CD14-positive monocyte (primary cell): Measurements from ENCODE around the gene TTLL8. TPM values are rescaled to one million over a fixed set of nuclear protein-coding genes. Genes with fewer than 3 reads are reported as not detected.

Source experiments
- DNase-seq, 3 donors: peaks; one replicate each; pipeline ENCODE4 v3.0.0-alpha.2; 2011 to 2022
- H2AFZ ChIP-seq: 2 replicates; pipeline ENCODE4 v1.6.0; 2012; ENCODE audit warnings: mild to moderate bottlenecking, low read depth, low read length, inconsistent platforms; ENCODE audit not compliant: insufficient read depth, poor library complexity, severe bottlenecking
- H3K27ac ChIP-seq, 2 donors: 1 replicate in 1 of 2; 2 replicates in 1 of 2; pipeline ENCODE4 v1.5.1; 2012 to 2013; ENCODE audit warnings: low read length in 2 of 2, control low read depth in 1 of 2, inconsistent platforms in 1 of 2, low read depth in 1 of 2, mild to moderate bottlenecking in 1 of 2
- H3K27me3 ChIP-seq, 2 donors: one replicate each; pipeline versions ENCODE4 v1.6.0 to v1.6.1; 2011 to 2013; ENCODE audit warnings: low read length in 2 of 2; ENCODE audit not compliant: control insufficient read depth in 2 of 2, insufficient read depth in 2 of 2
- H3K36me3 ChIP-seq, 2 donors: replicated peaks in 1 of 2; 1 replicate in 1 of 2; 2 replicates in 1 of 2; pipeline versions ENCODE4 v1.5.1 to v1.6.1; 2012 to 2013; ENCODE audit warnings: low read length in 2 of 2, control low read depth in 1 of 2, inconsistent platforms in 1 of 2, mild to moderate bottlenecking in 1 of 2; ENCODE audit not compliant: insufficient read depth in 2 of 2, control insufficient read depth in 1 of 2
- H3K4me1 ChIP-seq, 2 donors: 1 replicate in 1 of 2; 2 replicates in 1 of 2; pipeline versions ENCODE4 v1.5.1 to v1.6.1; 2012 to 2013; ENCODE audit warnings: low read length in 2 of 2, control low read depth in 1 of 2, inconsistent platforms in 1 of 2, mild to moderate bottlenecking in 1 of 2, moderate library complexity in 1 of 2; ENCODE audit not compliant: insufficient read depth in 2 of 2, control insufficient read depth in 1 of 2
- H3K4me2 ChIP-seq: replicated peaks from 2 replicates; pipeline ENCODE3; 2012; ENCODE audit warnings: low read length, moderate library complexity, mild to moderate bottlenecking; ENCODE audit not compliant: poor library complexity, severe bottlenecking; ENCODE audit errors: extremely low read depth
- H3K4me3 ChIP-seq, 3 experiments: fragments of 200-600 bp in 1 of 3; sonication (generic) in 1 of 3; replicated peaks in 1 of 3; 1 replicate in 2 of 3; 2 replicates in 1 of 3; pipeline ENCODE4 v1.5.1; 2011 to 2013; ENCODE audit warnings: low read length in 3 of 3, mild to moderate bottlenecking in 3 of 3, control low read depth in 2 of 3, low read depth in 2 of 3, inconsistent platforms in 1 of 3, moderate library complexity in 1 of 3
- H3K79me2 ChIP-seq: 2 replicates; pipeline ENCODE4 v1.6.0; 2012; ENCODE audit warnings: mild to moderate bottlenecking, control low read depth, inconsistent platforms, low read length, moderate library complexity; ENCODE audit not compliant: insufficient read depth
- H3K9ac ChIP-seq: 2 replicates; pipeline ENCODE4 v1.6.0; 2017; ENCODE audit warnings: low read length, mild to moderate bottlenecking; ENCODE audit not compliant: insufficient read depth, poor library complexity, severe bottlenecking
- H3K9me3 ChIP-seq, 2 donors: replicated peaks in 1 of 2; 1 replicate in 1 of 2; 2 replicates in 1 of 2; pipeline versions ENCODE4 v1.5.1 to v1.6.1; 2012 to 2013; ENCODE audit warnings: low read length in 2 of 2, control low read depth in 1 of 2; ENCODE audit not compliant: control insufficient read depth in 1 of 2, insufficient read depth in 1 of 2
- H4K20me1 ChIP-seq: 2 replicates; pipeline ENCODE4 v1.6.0; 2012; ENCODE audit warnings: mild to moderate bottlenecking, low read length, control low read depth, moderate library complexity; ENCODE audit not compliant: insufficient read depth
- H3K27ac Mint-ChIP-seq, 7 donors: one replicate each; pipeline ENCODE4 v1.8.0; 2020; ENCODE audit warnings: mild to moderate bottlenecking in 7 of 7, mixed read lengths in 7 of 7, moderate library complexity in 6 of 7, inconsistent platforms in 2 of 7
- H3K27me3 Mint-ChIP-seq, 3 donors: one replicate each; pipeline ENCODE4 v1.8.0; 2021 to 2022; ENCODE audit warnings: low read depth in 3 of 3, mild to moderate bottlenecking in 3 of 3, mixed read lengths in 3 of 3, moderate library complexity in 3 of 3, inconsistent platforms in 1 of 3
- H3K36me3 Mint-ChIP-seq, 2 donors: one replicate each; pipeline ENCODE4 v1.8.0; 2020; ENCODE audit warnings: mixed read lengths in 2 of 2, inconsistent platforms in 1 of 2, mild to moderate bottlenecking in 1 of 2
- H3K4me1 Mint-ChIP-seq: one replicate; pipeline ENCODE4 v1.8.0; 2020; ENCODE audit warnings: mild to moderate bottlenecking, mixed read lengths
- H3K4me3 Mint-ChIP-seq, 2 donors: one replicate each; pipeline ENCODE4 v1.8.0; 2020; ENCODE audit warnings: mild to moderate bottlenecking in 2 of 2, mixed read lengths in 2 of 2, moderate library complexity in 1 of 2
- H3K9me3 Mint-ChIP-seq, 7 donors: one replicate each; pipeline ENCODE4 v1.8.0; 2020 to 2022; ENCODE audit warnings: mixed read lengths in 7 of 7, mild to moderate bottlenecking in 6 of 7, moderate library complexity in 6 of 7, inconsistent platforms in 2 of 7
- CTCF ChIP-seq: fragments of 200-600 bp; IDR thresholded peaks from one replicate; pipeline ENCODE4 v1.8.0; 2022; ENCODE audit warnings: antibody characterized with exemption, mild to moderate bottlenecking
- WGBS: methylation state at CpG from one replicate; pipeline ENCODE4 v1.1.5; 2013; ENCODE audit warnings: missing lambda C conversion rate; ENCODE audit not compliant: insufficient coverage; 5-methylcytosine and 5-hydroxymethylcytosine counted together
- intact Hi-C, 2 donors: fragments of 100-400 bp; cut with micrococcal nuclease; formaldehyde crosslinking; loops; one replicate each; pipeline versions ENCODE4 v1.15.0 to v1.15.1; 2023
- polyA plus RNA-seq, 3 donors: library from polyadenylated mRNA; depleted of rRNA in 1 of 3; unstranded in 2 of 3; stranded (reverse) in 1 of 3; fragments of 300-500 nt in 2 of 3; fragments of >200 nt in 1 of 3; fragmentation: Illumina TruSeq in 2 of 3; gene quantifications; 1 replicate in 2 of 3; 2 replicates in 1 of 3; pipeline ENCODE4 v1.2.3, GENCODE V29; 2012 to 2021

TTLL8 gene
- polyA plus RNA-seq, 3 donors, result not detected

- H3K27me3 ChIP-seq, result peaks cover 20 to 80% of the 10 kb centered on the region in 2 donors
- no peak overlapping the region for H3K4me3 ChIP-seq
- no peaks in the 10 kb centered on the region for H3K79me2 ChIP-seq
- no peak overlapping the region for H2AFZ ChIP-seq
- no peak for TF ChIP-seq CTCF
- WGBS, result 3% methylated on average over 76 of the region's 91 CpGs
- no peaks in the 10 kb centered on the region for H3K36me3 ChIP-seq
- H3K4me1 ChIP-seq, result no peaks in the 10 kb centered on the region
- intact Hi-C loops, result no loop called here
- no peak overlapping the region for H3K4me2 ChIP-seq
- H3K27me3 Mint-ChIP-seq, result peaks cover 44 to 84% (median 80%) of the 10 kb centered on the region in 3 donors
- H4K20me1 ChIP-seq, result no peaks in the 10 kb centered on the region
- H3K27ac Mint-ChIP-seq, result no peak overlapping the region
- no peak overlapping the region for H3K4me3 Mint-ChIP-seq
- DNase-seq, result no peak
- H3K4me1 Mint-ChIP-seq, result peaks cover 9% of the 10 kb centered on the region
- H3K9me3 ChIP-seq, result peaks cover 4 to 5% of the 10 kb centered on the region in 2 donors
- peaks cover 0 to 7% (median 2%) of the 10 kb centered on the region in 7 donors for H3K9me3 Mint-ChIP-seq
- no peak overlapping the region for H3K27ac ChIP-seq
- H3K9ac ChIP-seq, result no peak overlapping the region
- H3K36me3 Mint-ChIP-seq, result no peaks in the 10 kb centered on the region
Observed at GRCh38 chr22:50014655-50015401, 43.3 kb downstream of the TTLL8 start.

- Mint-ChIP-seq H3K4me1 (peaks cover 9% of the 10 kb centered on the region), H3K9me3 (peaks cover 0 to 5% (median 2%) of the 10 kb centered on the region in 7 donors), H3K27me3 (peaks cover 46 to 86% (median 79%) of the 10 kb centered on the region in 3 donors), H3K4me3 (peak overlapping the region in 1 of 2 donors; percentile 53), H3K36me3 (no peaks in the 10 kb centered on the region), H3K27ac (no peak overlapping the region)
- DNase-seq, result no peak
- no peaks in the 10 kb centered on the region for H3K79me2 ChIP-seq
- no peaks in the 10 kb centered on the region for H3K9me3 ChIP-seq
- H2AFZ ChIP-seq, result no peak overlapping the region
- no peaks in the 10 kb centered on the region for H3K4me1 ChIP-seq
- no peak for TF ChIP-seq CTCF
- WGBS, result 81% methylated on average over 14 of the region's 16 CpGs
- H4K20me1 ChIP-seq, result no peaks in the 10 kb centered on the region
- peaks cover 15 to 79% of the 10 kb centered on the region in 2 donors for H3K27me3 ChIP-seq
- H3K36me3 ChIP-seq, result no peaks in the 10 kb centered on the region
- H3K4me3 ChIP-seq, result no peak overlapping the region
- H3K27ac ChIP-seq, result no peak overlapping the region
- H3K9ac ChIP-seq, result no peak overlapping the region
- no peak overlapping the region for H3K4me2 ChIP-seq
- intact Hi-C loops, result no loop called here
Observed at GRCh38 chr22:50014053-50014501, 44.0 kb downstream of the TTLL8 start.
